A549 (cell line): ENCODE results near the gene TRABD2A. TPM values are rescaled to one million over a fixed set of nuclear protein-coding genes. Genes with fewer than 3 reads are reported as not detected.

ENCODE experiments used
- ATAC-seq, 2 experiments: fragments of 200-7000 bp in 1 of 2; fragments of >200 bp in 1 of 2; cut with Nextera tagmentation in 1 of 2; cut with Tn5 transposase in 1 of 2; 3 replicates each; pipeline versions ENCODE4 v1.8.0 to v1.9.1; 2018 to 2020; ENCODE audit warnings: mild to moderate bottlenecking in 1 of 2, moderate library complexity in 1 of 2
- CTCF ChIA-PET: fragments of 300-600 bp; sonication (Branson Sonifier 250); formaldehyde crosslinking; extraction: SDS; loops from one replicate; lab custom pipeline; 2021; ENCODE audit warnings: antibody characterized with exemption, inconsistent platforms; lab: Yijun Ruan, JAX
- POLR2A ChIA-PET: fragments of 350-600 bp; formaldehyde crosslinking; extraction: SDS; loops from one replicate; lab custom pipeline; 2021; ENCODE audit warnings: antibody characterized with exemption, inconsistent platforms; lab: Yijun Ruan, JAX
- DNase-seq, 2 experiments: peaks; one replicate each; pipeline versions ENCODE4 v3.0.0 to v3.0.0-alpha.2; 2011 to 2016; ENCODE audit warnings: low read depth in 1 of 2, low spot score in 1 of 2
- FAIRE-seq: peaks from 2 replicates; lab custom pipeline; 2011; peaks lifted over from hg19 to GRCh38; lab: Jason Lieb, UNC
- H3K27ac ChIP-seq, 2 experiments: fragments of >200 bp; sonication (Bioruptor Twin); formaldehyde crosslinking; 3 replicates each; pipeline ENCODE4 v1.5.1; 2016 to 2017
- H3K4me1 ChIP-seq: fragments of >200 bp; sonication (Bioruptor Twin); formaldehyde crosslinking; 3 replicates; pipeline ENCODE4 v1.6.1; 2016
- H3K4me2 ChIP-seq: fragments of >200 bp; sonication (Bioruptor Twin); formaldehyde crosslinking; 3 replicates; pipeline ENCODE4 v1.6.1; 2016
- H3K4me3 ChIP-seq: fragments of >200 bp; sonication (Bioruptor Twin); formaldehyde crosslinking; 3 replicates; pipeline ENCODE4 v1.5.1; 2016
- H3K9me3 ChIP-seq: fragments of >200 bp; sonication (Bioruptor Twin); formaldehyde crosslinking; 3 replicates; pipeline ENCODE4 v1.6.1; 2016
- BCL3 ChIP-seq: fragments of >200 bp; sonication (Bioruptor Twin); formaldehyde crosslinking; IDR thresholded peaks from 3 replicates; pipeline ENCODE4 v1.6.1; 2016
- CEBPB ChIP-seq, 2 experiments: fragments of >200 bp in 1 of 2; sonication (Bioruptor Twin) in 1 of 2; formaldehyde crosslinking in 1 of 2; IDR thresholded peaks; 2 replicates each; pipeline ENCODE4 v1.6.1; 2012 to 2016
- CHD4 ChIP-seq: fragments of 200-600 bp; sonication (generic); IDR thresholded peaks from 2 replicates; pipeline ENCODE4 v1.6.1; 2016; ENCODE audit warnings: antibody characterized with exemption, mild to moderate bottlenecking, borderline replicate concordance
- CTCF ChIP-seq: fragments of >200 bp; sonication (Bioruptor Twin); formaldehyde crosslinking; IDR thresholded peaks from 3 replicates; pipeline ENCODE4 v1.5.1; 2016
- EHF ChIP-seq: fragments of 250-450 bp; sonication (Bioruptor Pico); IDR thresholded peaks from 2 replicates; pipeline ENCODE4 v1.5.0; 2020; ENCODE audit warnings: mild to moderate bottlenecking
- EHMT2 ChIP-seq: fragments of 200-600 bp; sonication (generic); IDR thresholded peaks from 2 replicates; pipeline ENCODE4 v1.6.1; 2016; ENCODE audit warnings: antibody characterized with exemption, low read depth, mild to moderate bottlenecking, moderate library complexity
- ELK1 ChIP-seq: fragments of 150-350 bp; IDR thresholded peaks from 2 replicates; pipeline ENCODE4 v1.6.1; 2014; ENCODE audit warnings: low read depth, mild to moderate bottlenecking, low read length
- EP300 ChIP-seq, 2 experiments: fragments of >200 bp; sonication (Bioruptor Twin); formaldehyde crosslinking; IDR thresholded peaks; 2 replicates in 1 of 2; 3 replicates in 1 of 2; pipeline ENCODE4 v1.6.1; 2016 to 2017
- ESRRA ChIP-seq: fragments of 150-350 bp; IDR thresholded peaks from 2 replicates; pipeline ENCODE4 v1.6.1; 2014; ENCODE audit warnings: mild to moderate bottlenecking, low read length, borderline replicate concordance
- FOSL2 ChIP-seq, 2 experiments: fragments of 450-650 bp in 1 of 2; fragments of >200 bp in 1 of 2; sonication (Bioruptor Twin) in 1 of 2; formaldehyde crosslinking; IDR thresholded peaks; 2 replicates each; pipeline versions ENCODE4 v1.5.0 to v1.6.1; 2016 to 2020; ENCODE audit warnings: mild to moderate bottlenecking in 1 of 2, moderate library complexity in 1 of 2
- FOXS1 ChIP-seq: fragments of 250-450 bp; sonication (Bioruptor Pico); IDR thresholded peaks from 2 replicates; pipeline ENCODE4 v1.5.0; 2020; ENCODE audit warnings: mild to moderate bottlenecking, moderate library complexity
- GATA3 ChIP-seq: IDR thresholded peaks from 2 replicates; pipeline ENCODE4 v1.6.1; 2012; ENCODE audit warnings: borderline replicate concordance
- HDAC2 ChIP-seq: fragments of 200-600 bp; sonication (generic); IDR thresholded peaks from 2 replicates; pipeline ENCODE4 v1.6.1; 2016
- HMGXB4 ChIP-seq: fragments of 250-450 bp; sonication (Bioruptor Pico); IDR thresholded peaks from 2 replicates; pipeline ENCODE4 v1.5.0; 2021; ENCODE audit warnings: mild to moderate bottlenecking, moderate library complexity, borderline replicate concordance
- HOXB13 ChIP-seq: fragments of 250-450 bp; sonication (Bioruptor Pico); IDR thresholded peaks from 2 replicates; pipeline ENCODE4 v1.5.0; 2020; ENCODE audit warnings: low read depth, mild to moderate bottlenecking, moderate library complexity
- JUN ChIP-seq, 2 experiments: fragments of >200 bp; sonication (Bioruptor Twin); formaldehyde crosslinking; IDR thresholded peaks; 2 replicates in 1 of 2; 3 replicates in 1 of 2; pipeline ENCODE4 v1.6.1; 2016 to 2017
- JUNB ChIP-seq: fragments of >200 bp; sonication (Bioruptor Twin); formaldehyde crosslinking; IDR thresholded peaks from 2 replicates; pipeline ENCODE4 v1.6.1; 2016
- KDM1A ChIP-seq: fragments of 200-600 bp; sonication (generic); IDR thresholded peaks from 2 replicates; pipeline ENCODE4 v1.6.1; 2016; ENCODE audit warnings: low read depth, mild to moderate bottlenecking
- MAFK ChIP-seq: fragments of 450-650 bp; IDR thresholded peaks from 2 replicates; pipeline ENCODE4 v1.6.1; 2014; ENCODE audit not compliant: partially characterized antibody
- MAX ChIP-seq: IDR thresholded peaks from 2 replicates; pipeline ENCODE4 v1.6.1; 2012
- NFE2L2 ChIP-seq: fragments of 150-350 bp; conservative IDR thresholded peaks from 2 replicates; pipeline ENCODE4 v1.6.1; 2014; ENCODE audit warnings: low read length
- NR3C1 ChIP-seq: fragments of >200 bp; sonication (Bioruptor Twin); formaldehyde crosslinking; IDR thresholded peaks from 3 replicates; pipeline ENCODE4 v1.6.1; 2017
- PHF8 ChIP-seq: fragments of 200-600 bp; sonication (generic); IDR thresholded peaks from 2 replicates; pipeline ENCODE4 v1.6.1; 2016; ENCODE audit warnings: low read depth, mild to moderate bottlenecking, antibody characterized with exemption, moderate library complexity, borderline replicate concordance
- RAD21 ChIP-seq, 2 experiments: fragments of >200 bp in 1 of 2; sonication (Bioruptor Twin) in 1 of 2; formaldehyde crosslinking in 1 of 2; IDR thresholded peaks in 1 of 2; conservative IDR thresholded peaks in 1 of 2; 2 replicates in 1 of 2; 3 replicates in 1 of 2; pipeline ENCODE4 v1.6.1; 2012 to 2018; ENCODE audit warnings: inconsistent platforms in 1 of 2
- RARB ChIP-seq: fragments of 250-450 bp; sonication (Bioruptor Pico); IDR thresholded peaks from 2 replicates; pipeline ENCODE4 v1.8.0; 2021; ENCODE audit warnings: mild to moderate bottlenecking, moderate library complexity
- RCOR1 ChIP-seq: fragments of 150-350 bp; IDR thresholded peaks from 2 replicates; pipeline ENCODE4 v1.6.1; 2014; ENCODE audit warnings: antibody characterized with exemption, low read length, low read depth
- TFCP2L1 ChIP-seq: fragments of 250-450 bp; sonication (Bioruptor Pico); IDR thresholded peaks from 2 replicates; pipeline ENCODE4 v1.5.0; 2021; ENCODE audit warnings: mild to moderate bottlenecking
- TP53 ChIP-seq: fragments of 250-450 bp; sonication (Bioruptor Pico); IDR thresholded peaks from 2 replicates; pipeline ENCODE4 v1.5.0; 2021; ENCODE audit warnings: mild to moderate bottlenecking, moderate library complexity
- ZC3H11A ChIP-seq: fragments of 450-650 bp; IDR thresholded peaks from 2 replicates; pipeline ENCODE4 v1.6.1; 2014; ENCODE audit warnings: antibody characterized with exemption, mild to moderate bottlenecking
- ZNF302 ChIP-seq: fragments of 250-450 bp; sonication (Bioruptor Pico); IDR thresholded peaks from 2 replicates; pipeline ENCODE4 v1.9.0; 2021; ENCODE audit warnings: inconsistent platforms, mild to moderate bottlenecking, moderate library complexity
- WGBS: methylation state at CpG from one replicate; pipeline ENCODE4 v1.1.6; 2017; ENCODE audit errors: missing lambda C conversion rate; 5-methylcytosine and 5-hydroxymethylcytosine counted together
- polyA plus RNA-seq, 4 experiments: library from polyadenylated mRNA; depleted of rRNA in 3 of 4; stranded (reverse); fragments of >200 nt; fragmentation: RNase III in 1 of 4; extraction: RNeasy Plus Mini Kit Qiagen cat#74134 plus additional on column Dnase treatment in 1 of 4; gene quantifications; 2 replicates in 3 of 4; 3 replicates in 1 of 4; pipeline ENCODE4 v1.2.3, GENCODE V29; 2011 to 2017

TRABD2A gene
- polyA plus RNA-seq, 2 of the 4 experiments (the other 2 are of a cell fraction): 6.1 to 7.1 TPM

- no peaks in the 10 kb centered on the region for H3K9me3 ChIP-seq
- no peak for DNase-seq
- H3K27ac ChIP-seq: peak overlapping the region; percentile 31 to 71; a peak in 4 of 6 replicates
- no peak overlapping the region for H3K4me3 ChIP-seq
- H3K4me2 ChIP-seq: no peak overlapping the region
- TF ChIP-seq RAD21 (conservative IDR thresholded peaks at IDR 0.05 in 1 of 2, IDR thresholded peaks at IDR 0.05 in 1 of 2) (no peak), ZNF302 (no peak), NR3C1 (no peak), EHMT2 (no peak), JUNB (no peak), CHD4 (no peak), TFCP2L1 (CRISPR knock-in tag) (no peak), ZC3H11A (no peak), TP53 (no peak), EHF (CRISPR knock-in tag) (no peak), CTCF (no peak), RCOR1 (no peak), EP300 (IDR thresholded peaks at IDR 0.05) (no peak), ESRRA (no peak), MAFK (no peak), ELK1 (no peak)
- ATAC-seq: no peak
- CTCF ChIA-PET: interaction anchor here (0.6 to 11.3 kb wide), 6 partner anchors 16 to 378 kb away, joined by 3 to 178 read pairs (median 3); partner anchors contain the start of gene TMSB10
- H3K4me1 ChIP-seq: peaks cover 47% of the 10 kb centered on the region
- no peak for FAIRE-seq
- POLR2A ChIA-PET: interaction anchor here (0.6 to 6.7 kb wide), 2 partner anchors 17 to 21 kb away, joined by 4 to 131 read pairs; partner anchors contain the start of gene TMSB10
These were observed 42.1 kb upstream of the TRABD2A start for GRCh38 chr2:84923009-84923408.

- ChIA-PET POLR2A (interaction anchor here (0.6 to 6.7 kb wide), 6 partner anchors 14 to 51 kb away, joined by 3 to 131 read pairs (median 4); partner anchors contain the start of genes KCMF1 and TMSB10), CTCF (interaction anchor here (0.9 to 11.3 kb wide), 7 partner anchors 16 to 423 kb away, joined by 3 to 178 read pairs (median 5); partner anchors contain the start of gene TMSB10)
- Histone ChIP-seq H3K4me3 (0 out of 3 replicates have a peak overlapping the region, but pooled peaks have one; percentile 1), H3K9me3 (no peaks in the 10 kb centered on the region), H3K27ac (peak overlapping the region; percentile 84 to 96), H3K4me2 (peak overlapping the region; percentile 63), H3K4me1 (peaks cover 33% of the 10 kb centered on the region)
- FAIRE-seq (peak; percentile 96), ATAC-seq (peak; percentile 92 to 97), DNase-seq (peak; percentile 88 to 98)
- under 1% methylated on average over 7 of the region's 7 CpGs for WGBS
- TF ChIP-seq RAD21 (conservative IDR thresholded peaks at IDR 0.05 in 1 of 2, IDR thresholded peaks at IDR 0.05 in 1 of 2): no peak
- peak; percentile 76 to 95 for TF ChIP-seq CEBPB (IDR thresholded peaks at IDR 0.05)
- TF ChIP-seq JUNB: peak; percentile 91
- no peak for TF ChIP-seq HDAC2
- peak; percentile 88 for TF ChIP-seq MAX
- TF ChIP-seq FOXS1 (CRISPR knock-in tag): peak; percentile 61; the same call in 1 of the 2 replicates
- TF ChIP-seq JUN (IDR thresholded peaks at IDR 0.05): peak; percentile 89 to 93; a peak in 4 of 5 replicates
- peak; percentile 94 for TF ChIP-seq FOSL2 (IDR thresholded peaks at IDR 0.05)
- peak; percentile 99 for TF ChIP-seq FOSL2 (CRISPR knock-in tag; IDR thresholded peaks at IDR 0.05)
- TF ChIP-seq NR3C1: no peak
- TF ChIP-seq RARB (CRISPR knock-in tag): no peak
- TF ChIP-seq KDM1A: no peak
- TF ChIP-seq ZC3H11A: no peak
- TF ChIP-seq PHF8: no peak
- TF ChIP-seq HOXB13 (CRISPR knock-in tag): no peak
- no peak for TF ChIP-seq HMGXB4 (CRISPR knock-in tag)
- TF ChIP-seq BCL3: no peak; the same call in 2 of the 3 replicates
- TF ChIP-seq NFE2L2: no peak
- TF ChIP-seq EP300 (IDR thresholded peaks at IDR 0.05): peak; percentile 34 to 72; a peak in 2 of 5 replicates
- TF ChIP-seq GATA3: peak; percentile 42; the same call in 1 of the 2 replicates
- TF ChIP-seq TFCP2L1 (CRISPR knock-in tag): no peak
These were observed 39.1 kb upstream of the TRABD2A start for GRCh38 chr2:84919885-84920580.
